ENCODE results near the gene SLC6A19. TPM values are rescaled to one million over a fixed set of nuclear protein-coding genes. Genes with fewer than 3 reads are reported as not detected.

Gene SLC6A19
- total RNA-seq, 2 experiments from 2014 or later, result not detected

DNA sequence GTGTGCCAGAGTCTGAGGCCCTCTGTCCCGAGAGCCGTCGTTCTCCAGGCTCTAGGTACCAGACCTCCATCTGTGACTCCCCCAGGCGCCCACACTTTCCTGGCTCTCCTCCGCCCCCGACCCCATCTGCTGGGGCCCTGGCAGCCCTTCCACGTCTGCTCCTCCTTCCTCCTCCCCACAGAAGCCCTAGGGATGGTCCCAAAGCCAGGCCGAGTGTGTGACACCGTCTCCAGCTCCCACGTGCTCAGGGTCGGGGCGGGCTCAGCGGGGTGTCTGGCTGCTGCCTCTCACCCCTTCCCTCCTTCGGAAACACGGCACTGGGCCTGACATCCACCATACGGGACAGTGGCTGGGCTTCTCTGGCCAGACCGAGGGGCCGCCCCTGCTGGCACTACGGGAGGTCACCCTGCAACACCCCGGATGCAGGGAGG is 20.5 kb upstream of the SLC6A19 start:
- Mint-ChIP-seq H3K4me1 (ENCODE audit: low read depth) (no peaks in the 10 kb centered on the region), H3K9me3 (no peaks in the 10 kb centered on the region), H3K4me3 (no peak overlapping the region), H3K27ac (no peak overlapping the region), H3K27me3 (no peaks in the 10 kb centered on the region), H3K36me3 (ENCODE audit: low read depth) (no peaks in the 10 kb centered on the region)
- no peak for DNase-seq
- Histone ChIP-seq H3K36me3 (ENCODE audit: insufficient read depth, low read length) (no peaks in the 10 kb centered on the region), H3K4me1 (ENCODE audit: insufficient read depth, low read length) (no peaks in the 10 kb centered on the region), H3K9me3 (ENCODE audit: control insufficient read depth in 1 of 2, insufficient read depth in 1 of 2, low read length in 2 of 2) (peaks cover 0 to 8% of the 10 kb centered on the region in 2 experiments), H3K4me3 (ENCODE audit: low read length) (no peak overlapping the region), H3K27me3 (ENCODE audit: control insufficient read depth in 1 of 2, insufficient read depth in 2 of 2, low read length in 2 of 2) (no peaks in the 10 kb centered on the region), H3K27ac (ENCODE audit: low read depth in 1 of 2, low read length in 2 of 2) (no peak overlapping the region)
- intact Hi-C loops (cut with DNase I, micrococcal nuclease), result no loop called here
- POLR2A ChIA-PET, result no interaction called here
- no peak for ATAC-seq (ENCODE audit: poor library complexity)
- TF ChIP-seq, protein P1, sequence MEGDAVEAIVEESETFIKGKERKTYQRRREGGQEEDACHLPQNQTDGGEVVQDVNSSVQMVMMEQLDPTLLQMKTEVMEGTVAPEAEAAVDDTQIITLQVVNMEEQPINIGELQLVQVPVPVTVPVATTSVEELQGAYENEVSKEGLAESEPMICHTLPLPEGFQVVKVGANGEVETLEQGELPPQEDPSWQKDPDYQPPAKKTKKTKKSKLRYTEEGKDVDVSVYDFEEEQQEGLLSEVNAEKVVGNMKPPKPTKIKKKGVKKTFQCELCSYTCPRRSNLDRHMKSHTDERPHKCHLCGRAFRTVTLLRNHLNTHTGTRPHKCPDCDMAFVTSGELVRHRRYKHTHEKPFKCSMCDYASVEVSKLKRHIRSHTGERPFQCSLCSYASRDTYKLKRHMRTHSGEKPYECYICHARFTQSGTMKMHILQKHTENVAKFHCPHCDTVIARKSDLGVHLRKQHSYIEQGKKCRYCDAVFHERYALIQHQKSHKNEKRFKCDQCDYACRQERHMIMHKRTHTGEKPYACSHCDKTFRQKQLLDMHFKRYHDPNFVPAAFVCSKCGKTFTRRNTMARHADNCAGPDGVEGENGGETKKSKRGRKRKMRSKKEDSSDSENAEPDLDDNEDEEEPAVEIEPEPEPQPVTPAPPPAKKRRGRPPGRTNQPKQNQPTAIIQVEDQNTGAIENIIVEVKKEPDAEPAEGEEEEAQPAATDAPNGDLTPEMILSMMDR (IDR thresholded peaks at IDR 0.05), result no peak
- CTCF ChIA-PET, result no interaction called here

DNA sequence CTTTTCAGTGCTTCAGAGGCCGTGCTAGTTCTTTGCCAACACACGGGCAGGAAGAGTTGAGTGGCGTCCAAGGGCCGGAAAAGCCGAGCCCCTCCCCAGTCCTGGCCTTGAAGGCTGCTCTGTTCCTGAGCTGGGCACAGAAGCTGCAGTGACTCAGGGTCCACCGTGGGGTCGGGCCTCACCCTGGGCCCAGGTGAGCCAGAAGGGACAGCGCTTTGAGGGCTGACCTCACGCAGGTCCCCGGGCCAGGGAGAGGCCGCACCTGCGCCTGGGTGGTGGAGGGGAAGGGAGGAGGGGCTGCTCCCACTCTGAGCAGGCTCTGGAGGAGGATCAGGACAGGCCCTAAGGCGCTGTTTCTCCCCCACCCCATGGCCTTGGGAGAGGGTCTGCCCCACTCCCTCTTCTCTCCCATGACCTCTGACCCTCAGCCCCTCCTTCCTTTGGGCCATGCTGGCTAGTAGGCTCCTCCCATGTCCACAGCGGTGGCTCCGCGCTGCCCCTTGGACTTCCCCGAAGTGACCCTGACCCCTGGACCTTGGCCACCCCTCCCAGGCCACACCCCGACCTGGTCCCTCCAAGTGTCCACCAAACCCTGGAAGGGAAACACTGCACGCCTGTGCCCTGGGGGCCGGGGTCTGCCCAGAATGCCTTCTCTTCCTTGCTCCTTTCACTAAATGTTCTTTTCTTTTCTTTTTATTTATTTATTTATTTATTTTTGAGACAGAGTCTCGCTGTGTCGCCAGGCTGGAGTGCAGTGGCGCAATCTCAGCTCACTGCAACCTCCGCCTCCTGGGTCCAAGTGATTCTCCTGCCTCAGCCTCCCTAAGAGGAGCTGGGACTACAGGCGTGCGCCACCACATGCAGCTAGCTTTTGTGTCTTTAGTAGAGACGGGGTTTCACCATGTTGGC is 19.7 kb upstream of the SLC6A19 start:
- TF ChIP-seq, protein P1 (IDR thresholded peaks at IDR 0.05), result no peak
- Mint-ChIP-seq H3K36me3 (ENCODE audit: low read depth) (no peaks in the 10 kb centered on the region), H3K4me3 (no peak overlapping the region), H3K27ac (no peak overlapping the region), H3K9me3 (no peaks in the 10 kb centered on the region), H3K27me3 (no peaks in the 10 kb centered on the region), H3K4me1 (ENCODE audit: low read depth) (no peaks in the 10 kb centered on the region)
- intact Hi-C loops (cut with DNase I, micrococcal nuclease), result no loop called here
- Histone ChIP-seq H3K9me3 (ENCODE audit: control insufficient read depth in 1 of 2, insufficient read depth in 1 of 2, low read length in 2 of 2) (peaks cover 0 to 7% of the 10 kb centered on the region in 2 experiments), H3K4me3 (ENCODE audit: low read length) (no peak overlapping the region), H3K27me3 (ENCODE audit: control insufficient read depth in 1 of 2, insufficient read depth in 2 of 2, low read length in 2 of 2) (no peaks in the 10 kb centered on the region), H3K4me1 (ENCODE audit: insufficient read depth, low read length) (no peaks in the 10 kb centered on the region), H3K36me3 (ENCODE audit: insufficient read depth, low read length) (no peaks in the 10 kb centered on the region), H3K27ac (ENCODE audit: low read depth in 1 of 2, low read length in 2 of 2) (no peak overlapping the region)
- POLR2A ChIA-PET, result no interaction called here
- DNase-seq, result no peak
- CTCF ChIA-PET, result no interaction called here
- ATAC-seq (ENCODE audit: poor library complexity), result no peak

DNA sequence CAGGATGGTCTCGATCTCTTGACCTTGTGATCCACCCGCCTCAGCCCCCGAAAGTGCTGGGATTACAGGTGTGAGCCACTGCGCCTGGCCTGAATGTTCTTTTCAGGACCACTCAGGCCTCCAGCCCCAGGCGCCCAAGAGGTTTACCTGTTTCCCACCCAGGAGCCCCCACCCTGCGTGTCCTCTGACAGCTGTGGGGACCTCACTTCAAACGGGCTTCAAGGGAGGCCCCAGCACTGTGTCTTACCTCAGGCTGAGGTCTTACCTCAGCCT is 19.1 kb upstream of the SLC6A19 start:
- no peak overlapping the region for H3K4me3 ChIP-seq (ENCODE audit: low read length)
- no peak overlapping the region for H3K27ac ChIP-seq (ENCODE audit: low read depth in 1 of 2, low read length in 2 of 2)
- intact Hi-C loops (cut with DNase I, micrococcal nuclease), result no loop called here
- TF ChIP-seq, protein P1 (IDR thresholded peaks at IDR 0.05), result no peak
- Mint-ChIP-seq H3K27me3 (no peaks in the 10 kb centered on the region), H3K27ac (no peak overlapping the region), H3K9me3 (no peaks in the 10 kb centered on the region), H3K4me3 (no peak overlapping the region), H3K36me3 (ENCODE audit: low read depth) (no peaks in the 10 kb centered on the region), H3K4me1 (ENCODE audit: low read depth) (no peaks in the 10 kb centered on the region)
- ChIA-PET CTCF (no interaction called here), POLR2A (no interaction called here)
- ATAC-seq (ENCODE audit: poor library complexity) (no peak), DNase-seq (no peak)
- peaks cover 0 to 8% of the 10 kb centered on the region in 2 experiments for H3K9me3 ChIP-seq (ENCODE audit: control insufficient read depth in 1 of 2, insufficient read depth in 1 of 2, low read length in 2 of 2)
- no peaks in the 10 kb centered on the region for H3K36me3 ChIP-seq (ENCODE audit: insufficient read depth, low read length)
- H3K27me3 ChIP-seq (ENCODE audit: control insufficient read depth in 1 of 2, insufficient read depth in 2 of 2, low read length in 2 of 2), result peaks cover 0 to 2% of the 10 kb centered on the region in 2 experiments
- H3K4me1 ChIP-seq (ENCODE audit: insufficient read depth, low read length), result no peaks in the 10 kb centered on the region
